ENCODE measurements around the gene EPC1.
"Not testable (repeated sequence)": the region's sequence is repeated elsewhere in the genome, so short reads cannot be mapped to it uniquely, and the experiment has no call there.

Gene EPC1

DNA sequence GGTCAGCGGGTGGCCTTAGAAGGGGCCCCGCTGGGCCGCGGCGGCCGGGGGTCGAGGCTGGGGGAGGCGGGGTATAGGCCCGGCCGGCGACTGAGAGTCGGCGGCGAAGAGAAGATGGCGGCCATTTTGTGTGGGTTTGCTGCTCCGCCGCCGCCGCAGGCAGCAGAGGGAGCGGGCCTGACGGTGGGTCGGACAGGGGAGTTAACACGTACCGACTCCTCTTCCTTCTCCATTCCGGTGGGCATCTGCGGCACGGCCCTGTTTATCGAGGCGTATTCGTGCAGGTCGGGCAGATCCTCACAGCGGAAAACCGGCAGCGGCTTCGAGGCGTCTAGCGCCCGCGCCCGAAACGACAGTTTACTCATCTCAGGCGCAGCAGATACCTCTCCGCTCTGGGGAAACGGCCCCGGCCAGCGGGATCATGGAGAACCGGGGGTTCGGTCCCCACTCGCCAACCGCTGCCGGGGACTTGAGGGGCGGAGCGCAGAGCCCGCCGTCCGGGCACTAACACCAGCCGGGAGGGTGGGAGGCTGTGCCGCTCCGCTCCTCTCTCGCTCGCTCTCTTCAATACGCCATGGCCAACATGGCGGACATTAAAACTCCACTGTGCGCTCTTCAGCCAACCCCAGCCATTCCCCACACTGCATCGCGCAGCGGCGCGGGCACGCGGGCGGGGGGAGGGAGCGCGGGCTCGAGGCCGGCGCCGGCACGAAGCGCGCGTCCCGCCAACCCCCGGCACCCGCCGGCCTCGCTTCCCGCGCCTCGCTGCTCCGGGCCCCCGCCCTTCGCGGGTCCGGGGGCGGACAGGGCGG is at the start of gene EPC1:
Gene EPC1 (minus strand): TSS at position 608 of the 812 bp plus-strand sequence. CDS start 243 bp downstream, at position 365.
- DNase-seq: peak; percentile 80

DNA sequence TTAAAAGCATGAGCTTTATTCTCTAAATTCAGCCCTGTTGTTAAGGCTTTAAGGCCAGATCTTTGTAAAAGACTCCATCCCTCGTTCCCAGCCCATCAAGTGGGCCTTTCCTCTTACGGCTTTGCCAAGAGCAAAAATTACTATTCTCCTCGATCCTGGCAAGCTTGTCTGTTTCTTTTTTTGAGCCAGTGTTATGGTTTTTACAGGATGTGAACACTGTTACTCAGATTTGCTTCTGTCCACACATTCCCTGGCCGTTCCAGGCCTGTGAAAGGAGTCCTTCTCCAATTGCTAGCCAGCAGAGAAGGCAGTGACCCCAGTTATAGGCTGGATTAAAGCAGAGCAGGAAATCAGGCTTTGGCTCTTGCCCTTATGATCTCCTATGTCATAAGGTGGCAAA is 47.0 kb upstream of the EPC1 start:
- DNase-seq: no peak

GRCh38 chr10:32392284-32392683 is 45.3 kb upstream of the EPC1 start:
- DNase-seq: not testable (repeated sequence)

DNA sequence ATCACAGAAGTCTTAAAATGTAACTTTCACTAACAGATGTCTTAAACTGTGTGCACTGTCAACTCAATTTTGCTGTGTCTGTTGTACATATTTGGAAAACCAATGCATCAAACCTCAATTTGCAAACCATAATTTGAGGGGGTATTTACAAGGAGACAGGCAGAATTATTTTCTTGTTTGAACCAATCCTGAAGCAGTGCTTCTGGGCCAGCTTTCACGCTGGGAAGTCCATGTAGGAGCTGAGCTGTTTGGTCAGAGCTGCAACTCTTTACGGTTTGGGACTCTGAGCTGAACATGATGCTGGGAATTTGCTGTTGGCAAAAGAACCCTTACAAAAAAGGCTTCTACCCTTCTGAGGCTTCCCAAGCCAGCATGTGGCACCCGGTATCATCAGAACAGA is 43.2 kb upstream of the EPC1 start:
- DNase-seq: no peak

DNA sequence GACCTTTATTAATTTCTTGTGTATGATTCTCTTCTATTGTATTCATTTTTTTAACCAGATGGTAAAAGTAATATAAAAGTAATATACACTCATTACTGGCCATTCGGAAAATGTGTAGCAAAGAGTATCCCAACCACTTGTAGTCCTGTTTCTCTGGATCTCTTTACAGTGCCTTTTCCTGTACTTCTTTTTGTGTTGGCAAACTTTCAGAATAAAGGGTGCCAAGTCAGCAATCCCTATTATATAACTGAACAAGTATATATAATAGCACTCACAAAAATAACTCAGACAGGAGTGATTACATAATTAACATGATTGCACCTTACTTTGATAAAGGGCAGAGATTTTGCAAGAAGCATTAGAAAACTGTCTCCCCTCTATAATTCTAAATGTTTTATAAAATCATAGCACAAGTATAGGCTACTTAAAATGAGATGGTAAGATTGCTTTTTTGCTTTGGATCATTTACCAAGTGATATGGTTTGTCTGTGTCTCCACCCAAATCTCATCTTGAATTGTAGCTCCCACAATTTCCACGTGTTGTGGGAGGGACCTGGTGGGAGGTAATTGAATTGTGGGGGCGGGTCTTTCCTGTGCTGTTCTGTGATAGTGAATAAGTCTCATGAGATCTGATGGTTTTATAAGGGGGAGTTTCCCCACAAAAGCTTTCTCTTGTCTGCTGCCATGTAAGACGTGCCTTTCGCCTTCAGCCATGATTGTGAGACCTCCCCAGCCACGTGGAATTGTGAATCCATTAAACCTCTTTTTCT is 41.5 kb upstream of the EPC1 start:
- no peak for DNase-seq

- DNase-seq: no peak
Observed at GRCh38 chr10:32386623-32387260, 39.8 kb upstream of the EPC1 start.

DNA sequence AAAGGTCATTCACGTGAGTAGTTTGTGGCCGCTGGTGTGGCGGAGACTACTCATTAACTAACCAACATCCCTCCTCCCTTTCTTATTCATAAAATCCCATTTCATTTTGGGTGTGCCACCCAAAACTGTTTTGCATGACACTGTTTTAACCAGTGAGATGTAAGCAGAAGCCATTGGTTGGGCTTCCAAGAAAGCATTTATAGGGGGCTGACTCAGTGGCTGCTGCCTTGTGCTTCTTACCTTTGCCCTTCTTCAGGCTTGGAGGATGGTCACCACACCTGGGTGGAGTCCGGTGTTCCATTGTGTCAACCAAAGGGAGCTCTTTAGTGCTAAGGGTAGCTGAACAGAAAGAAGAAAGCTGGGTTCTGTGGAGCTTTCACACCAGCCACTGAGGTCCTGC is 37.2 kb upstream of the EPC1 start:
- DNase-seq: no peak

DNA sequence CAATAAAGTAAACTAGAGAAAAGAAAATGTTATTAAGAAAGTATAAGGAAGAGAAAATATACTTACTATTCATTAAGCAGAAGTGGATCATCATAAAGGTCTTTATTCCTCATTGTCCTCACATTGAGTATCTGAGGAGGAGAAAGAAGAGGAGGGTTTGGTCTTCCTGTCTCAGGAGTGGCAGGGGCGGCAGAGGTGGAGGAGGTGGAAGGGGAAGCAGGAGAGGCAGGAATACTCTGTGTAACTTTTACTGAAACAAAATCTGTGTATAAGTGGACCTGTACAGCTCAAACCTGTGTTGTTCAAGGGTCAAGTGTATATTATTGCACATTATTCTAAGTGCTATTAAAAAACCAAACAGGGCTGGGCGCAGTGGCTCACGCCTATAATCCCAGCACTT is 34.2 kb upstream of the EPC1 start:
- no peak for DNase-seq

DNA sequence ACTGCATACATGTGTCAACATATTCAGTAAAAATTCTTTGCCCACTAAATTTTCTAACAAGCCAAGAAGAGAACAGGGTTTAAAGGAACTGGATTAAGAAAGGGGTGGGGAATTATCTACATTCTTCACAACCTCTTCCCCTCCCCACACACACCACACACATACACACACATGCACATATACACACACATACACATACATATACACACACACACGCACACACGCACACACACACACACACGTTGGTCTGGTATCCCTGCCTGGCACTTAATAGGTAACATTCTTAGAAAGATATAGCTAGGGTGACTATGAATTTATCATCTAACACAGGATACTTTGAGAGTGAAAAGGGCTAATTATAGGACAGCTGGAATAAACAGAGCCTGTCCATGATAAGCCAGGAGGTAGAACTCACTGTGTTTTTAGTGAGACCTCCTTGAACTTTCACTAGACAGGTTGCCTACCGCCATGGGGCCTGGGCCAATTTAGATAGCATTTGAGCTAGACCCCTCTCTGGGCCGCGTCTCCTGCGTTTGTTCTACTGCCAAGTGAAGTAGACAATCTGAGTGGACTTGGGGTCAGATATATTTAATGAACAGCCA is 33.1 kb upstream of the EPC1 start:
- DNase-seq: no peak

DNA sequence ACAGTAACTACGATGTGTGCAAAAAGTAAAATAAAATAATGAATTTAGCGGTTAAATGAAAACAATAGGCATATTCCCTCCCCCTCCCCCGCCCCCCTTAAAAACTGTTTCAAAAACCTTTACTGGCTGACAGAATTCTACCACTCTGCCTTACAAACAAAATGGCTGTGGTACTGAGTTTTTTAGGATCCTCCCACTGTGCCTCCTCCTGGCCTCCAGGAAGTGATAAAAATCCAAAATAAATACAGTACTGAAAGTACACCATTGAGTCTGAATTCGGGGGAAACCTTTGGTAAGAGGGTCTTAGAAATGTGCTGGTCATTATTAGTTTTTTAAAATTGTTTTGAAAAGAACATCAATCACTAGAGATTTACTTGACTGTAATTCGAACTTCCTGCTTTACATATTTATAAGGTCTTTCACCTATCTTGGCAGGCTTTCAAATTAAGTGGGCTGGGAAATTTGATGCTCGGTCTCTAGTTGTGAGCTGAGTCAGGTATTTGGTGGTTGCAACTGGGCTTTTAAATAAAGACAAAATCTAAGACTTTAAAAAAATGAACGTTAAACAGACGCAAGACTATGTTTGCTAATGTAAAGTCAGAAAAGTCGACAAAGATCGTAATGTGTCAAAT is 32.5 kb upstream of the EPC1 start:
- no peak for DNase-seq

DNA sequence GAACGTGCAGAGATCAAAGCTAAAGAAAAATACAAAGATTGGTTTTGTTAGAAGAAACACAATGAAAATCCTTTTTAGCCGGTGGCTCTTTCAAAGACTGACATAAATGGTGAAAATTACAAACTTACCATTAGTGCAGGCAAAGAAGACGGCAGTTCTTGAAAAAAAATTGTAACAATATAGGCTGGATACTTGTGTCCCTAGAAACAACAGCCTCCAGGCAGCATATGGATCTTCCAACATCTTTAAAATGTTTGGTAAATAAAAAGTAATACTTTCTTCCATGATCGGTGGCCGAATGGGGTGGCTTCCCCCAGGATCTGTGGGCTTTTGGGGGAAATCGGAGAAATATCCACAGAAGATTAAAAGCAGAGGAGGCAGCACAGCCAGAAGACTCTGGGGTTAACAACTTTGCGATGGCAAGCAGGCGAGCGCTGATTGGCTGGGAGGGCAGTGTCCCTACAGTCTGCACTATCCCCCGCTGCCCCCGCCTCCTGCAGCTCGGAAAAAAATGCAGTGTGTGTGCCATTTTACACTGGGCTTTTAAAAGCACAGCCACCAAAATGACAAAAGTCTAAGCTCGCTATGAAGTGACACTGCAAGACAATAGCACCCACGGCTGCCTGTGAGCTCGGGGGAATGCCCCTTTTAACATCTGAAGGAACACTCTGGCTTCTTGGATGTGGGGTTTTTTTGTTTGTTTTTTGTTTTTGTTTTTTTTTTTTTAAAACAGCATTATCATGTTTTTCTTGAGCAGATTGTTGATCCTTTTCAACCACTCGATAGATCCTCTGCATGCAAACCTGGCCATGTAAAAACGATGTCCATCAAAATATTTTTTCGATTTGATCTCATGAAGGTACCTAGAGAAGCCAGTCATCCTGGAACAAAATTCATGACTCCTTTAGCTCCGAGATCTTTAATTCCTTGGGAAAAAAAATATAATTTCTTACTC is 31.7 kb upstream of the EPC1 start:
- peak; percentile 83 for DNase-seq

DNA sequence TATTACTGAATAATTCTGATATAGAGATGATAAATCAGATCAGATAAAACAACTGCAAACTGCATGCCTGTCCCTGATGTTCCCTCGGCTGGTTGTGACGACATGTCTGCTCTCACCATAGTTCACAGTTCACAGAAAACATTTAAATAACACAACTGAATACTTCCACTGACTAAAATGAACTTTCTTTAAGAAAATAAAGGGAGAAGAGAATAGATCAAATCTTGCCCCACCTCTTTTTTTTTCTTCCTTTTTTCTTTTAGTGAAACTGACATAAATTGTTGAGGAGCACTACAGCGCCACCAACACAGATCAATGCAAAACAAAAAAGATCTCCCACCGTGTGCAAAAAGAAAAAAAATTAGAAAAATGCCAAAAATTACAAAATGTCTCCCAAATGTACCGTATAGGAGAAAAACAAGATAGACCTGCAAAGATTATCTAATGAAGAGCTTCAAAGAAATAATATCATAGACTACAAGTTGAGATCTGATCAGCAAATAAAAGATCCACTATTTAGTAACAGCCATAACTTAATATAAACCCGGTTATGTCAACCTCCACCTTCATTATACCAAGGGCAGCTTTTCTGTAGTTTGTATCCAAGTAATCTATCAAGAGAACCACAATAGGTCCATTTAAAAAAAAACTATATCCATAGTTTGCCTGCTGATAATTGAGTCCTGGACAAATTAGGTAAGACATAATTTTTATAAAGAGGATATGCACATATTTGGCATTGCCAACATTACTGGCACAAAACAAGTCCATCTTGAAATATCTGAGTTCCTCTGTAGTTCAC is 30.7 kb upstream of the EPC1 start:
- DNase-seq: no peak

DNA sequence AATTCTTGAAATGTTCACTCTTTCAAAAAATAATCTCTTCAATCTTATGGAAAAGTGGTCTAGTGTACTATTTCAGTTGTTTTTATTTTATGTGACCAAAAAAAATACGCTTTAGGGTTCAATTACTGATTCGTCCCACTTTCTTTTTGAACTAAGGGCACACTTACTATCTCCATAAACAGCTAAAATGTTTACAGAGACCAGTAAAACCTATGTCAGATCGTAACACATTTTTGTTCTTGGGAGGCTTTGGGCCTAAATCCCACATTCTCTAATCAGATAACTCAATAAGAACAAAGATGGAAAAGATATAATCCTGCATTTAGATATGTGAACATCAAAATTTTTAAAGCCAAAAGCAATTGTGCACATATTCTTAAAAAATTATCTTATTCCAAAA is 29.8 kb upstream of the EPC1 start:
- DNase-seq: no peak

GRCh38 chr10:32376097-32376496 is 29.1 kb upstream of the EPC1 start:
- DNase-seq: no peak

DNA sequence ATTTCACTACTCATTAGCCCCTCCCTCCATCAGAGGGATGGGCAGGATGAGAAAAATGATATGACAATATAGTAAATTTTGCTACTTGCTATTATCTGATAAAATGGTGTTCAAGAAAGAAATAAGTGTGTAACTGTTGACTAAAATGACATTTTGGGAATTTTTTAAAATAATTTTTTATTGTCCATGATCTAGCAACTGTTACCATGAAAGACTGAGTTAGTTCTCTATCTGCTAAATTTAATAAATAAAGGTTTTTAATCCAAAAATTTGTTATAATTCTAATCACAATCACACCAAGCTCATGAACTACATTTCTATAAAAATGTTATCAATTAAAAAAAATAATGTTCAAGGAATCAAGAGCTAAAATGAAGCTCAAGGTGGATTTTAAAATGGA is 28.7 kb upstream of the EPC1 start:
- DNase-seq: no peak

DNA sequence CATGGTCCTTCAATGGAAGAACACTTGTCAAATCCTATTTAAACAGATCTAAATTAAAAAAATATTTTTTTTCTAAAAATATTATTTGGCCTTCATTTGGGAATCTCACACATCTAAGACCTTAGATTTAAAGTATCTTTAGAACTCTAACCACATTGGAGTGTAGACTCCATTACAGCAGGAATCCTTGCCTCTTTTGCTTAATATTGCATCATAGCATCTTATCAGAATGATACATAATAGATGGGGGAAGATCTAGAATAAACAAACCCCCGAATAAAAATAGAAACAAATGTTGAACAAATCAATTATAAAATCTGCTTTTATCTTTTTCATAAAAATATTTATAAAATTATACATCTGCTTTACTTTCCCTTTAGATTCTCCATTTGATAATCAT is 27.6 kb upstream of the EPC1 start:
- no peak for DNase-seq

DNA sequence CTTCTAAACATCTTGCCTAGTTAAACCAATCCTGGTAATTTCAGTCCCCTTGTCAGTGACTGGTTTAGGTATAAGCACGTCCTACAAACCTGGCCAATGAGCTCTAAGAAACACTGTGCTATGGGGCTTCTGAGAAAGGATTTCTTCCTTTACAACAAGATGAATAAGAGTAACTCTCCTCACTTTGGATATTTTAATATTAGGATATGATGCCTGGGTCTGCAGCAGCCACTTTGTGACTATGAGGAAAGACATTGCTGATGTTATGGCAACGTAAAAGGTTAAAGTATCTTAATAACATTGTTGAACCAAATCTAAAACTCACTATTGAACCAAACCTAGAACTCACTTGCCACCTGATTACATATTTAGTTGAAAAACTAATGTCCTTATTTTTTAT is 26.5 kb upstream of the EPC1 start:
- no peak for DNase-seq

DNA sequence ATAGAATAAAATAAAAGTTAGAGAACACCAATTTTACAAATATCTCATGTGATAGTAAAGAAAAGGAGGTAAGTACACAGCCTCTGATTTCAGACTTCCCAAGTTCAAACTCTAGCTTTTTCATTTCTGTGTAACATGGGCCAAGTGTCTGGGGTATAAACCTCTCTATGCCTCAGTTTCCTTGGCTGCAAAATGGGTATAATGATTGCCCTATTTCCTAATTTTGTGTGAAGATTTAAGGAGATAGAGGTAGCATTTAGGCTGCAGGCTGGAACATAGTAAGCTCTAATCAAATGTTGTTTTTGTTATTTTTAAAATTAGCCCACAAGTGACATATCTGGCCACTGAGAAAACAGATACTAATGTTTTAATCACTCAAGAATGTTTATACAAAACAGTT is 26.1 kb upstream of the EPC1 start:
- no peak for DNase-seq

DNA sequence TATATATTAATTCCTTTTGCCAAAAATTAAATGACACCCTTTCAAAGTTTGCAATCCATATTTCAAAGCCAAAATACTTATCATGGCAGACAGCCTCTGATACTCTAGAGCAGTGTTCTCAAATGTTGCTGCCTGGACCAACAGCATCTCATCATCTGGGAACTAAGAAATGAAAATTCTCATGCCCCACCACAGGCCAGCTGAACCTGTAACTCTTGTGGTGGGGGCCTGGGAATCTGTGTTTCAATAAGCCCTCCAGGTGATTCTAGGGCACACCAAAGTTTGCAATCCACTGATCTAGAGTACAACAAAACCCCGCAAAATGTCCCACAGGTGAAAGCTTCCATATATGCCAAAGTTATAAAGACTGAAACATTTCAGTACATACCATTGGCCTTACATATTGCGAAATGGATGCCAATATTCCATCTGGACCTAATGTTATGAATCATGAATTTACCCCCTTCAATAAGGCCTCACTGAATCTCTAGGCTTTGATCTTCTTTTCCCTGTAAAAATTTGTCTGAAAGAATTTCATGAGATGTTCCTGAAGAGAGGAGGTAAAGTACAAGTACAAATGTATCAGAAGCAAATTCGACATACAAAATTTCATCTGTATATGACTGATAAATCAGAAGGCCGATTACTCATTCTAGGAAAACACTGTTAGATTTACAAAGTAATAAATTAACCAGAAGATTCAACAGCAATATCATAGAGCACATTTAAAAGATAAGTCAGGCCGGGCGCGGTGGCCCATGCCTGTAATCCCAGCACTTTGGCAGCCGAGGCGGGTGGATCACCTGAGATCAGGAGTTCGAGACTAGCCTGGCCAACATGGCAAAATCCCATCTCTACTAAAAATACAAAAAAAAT is 25.3 kb upstream of the EPC1 start:
- DNase-seq: no peak

DNA sequence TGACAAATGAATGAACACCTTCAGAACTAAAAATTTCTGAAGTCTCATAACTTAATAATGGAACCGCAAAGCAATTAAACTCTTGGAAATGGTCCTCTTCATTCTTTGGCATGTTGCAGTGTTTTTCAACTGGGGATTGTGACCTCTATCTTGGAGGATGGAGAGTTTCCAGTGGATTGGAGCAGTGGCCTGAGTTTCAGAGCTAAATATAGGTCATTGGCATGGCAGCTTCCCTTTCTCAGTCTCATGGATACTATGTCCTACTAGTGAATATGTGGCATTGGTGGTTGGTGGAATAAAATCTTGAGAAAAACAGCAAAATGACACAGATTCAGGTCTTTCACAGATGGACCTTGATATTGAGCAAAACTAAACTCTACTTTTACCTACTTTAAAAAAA is 24.1 kb upstream of the EPC1 start:
- no peak for DNase-seq
